HepG2 (cell line): ENCODE data around the gene SNX13. TPM values are rescaled to one million over a fixed set of nuclear protein-coding genes. Genes with fewer than 3 reads are reported as not detected.

ENCODE experiments used
- AHDC1 ChIP-seq: sonication (generic); formaldehyde crosslinking; IDR thresholded peaks from 2 replicates; pipeline ENCODE4 v1.5.1; 2020; ENCODE audit warnings: mild to moderate bottlenecking, missing genetic modification reagents, borderline replicate concordance
- CREB1 ChIP-seq, 2 experiments: fragments of 450-650 bp in 1 of 2; IDR thresholded peaks; 2 replicates each; pipeline ENCODE4 v1.6.1; 2016 to 2017; ENCODE audit warnings: control low read depth in 1 of 2, mild to moderate bottlenecking in 1 of 2, missing compliant biosample characterization in 1 of 2, missing genetic modification characterization in 1 of 2
- FOSL2 ChIP-seq: sonication (generic); formaldehyde crosslinking; IDR thresholded peaks from 2 replicates; pipeline ENCODE4 v1.4.0; 2020; ENCODE audit warnings: missing genetic modification reagents
- FOXA3 ChIP-seq: IDR thresholded peaks from 2 replicates; pipeline ENCODE4 v1.6.1; 2016; ENCODE audit warnings: missing genetic modification reagents, missing compliant biosample characterization
- MED1 ChIP-seq: sonication (generic); formaldehyde crosslinking; IDR thresholded peaks from 2 replicates; pipeline ENCODE4 v1.4.0; 2020; ENCODE audit warnings: missing genetic modification reagents
- PAF1 ChIP-seq: IDR thresholded peaks from 2 replicates; pipeline ENCODE4 v1.6.1; 2016; ENCODE audit warnings: missing genetic modification reagents, missing compliant biosample characterization
- PHB2 ChIP-seq: fragments of 450-650 bp; IDR thresholded peaks from 2 replicates; pipeline ENCODE4 v1.6.1; 2018; ENCODE audit not compliant: partially characterized antibody
- RBAK ChIP-seq: sonication (generic); formaldehyde crosslinking; IDR thresholded peaks from 2 replicates; pipeline ENCODE4 v1.5.1; 2020; ENCODE audit warnings: mild to moderate bottlenecking, missing genetic modification reagents
- SMARCE1 ChIP-seq: fragments of 450-650 bp; IDR thresholded peaks from 2 replicates; pipeline ENCODE4 v1.6.1; 2017; ENCODE audit warnings: borderline replicate concordance
- THYN1 ChIP-seq: sonication (generic); formaldehyde crosslinking; IDR thresholded peaks from 2 replicates; pipeline ENCODE4 v1.8.1; 2023; ENCODE audit warnings: low read depth, mild to moderate bottlenecking, moderate library complexity, missing genetic modification reagents, borderline replicate concordance
- polyA plus RNA-seq, 8 experiments: library from polyadenylated mRNA; depleted of rRNA in 3 of 8; stranded (reverse) in 7 of 8; unstranded in 1 of 8; fragments of >200 nt; fragmentation: Illumina TruSeq in 4 of 8; extraction: Trizol in 4 of 8; gene quantifications; 2 replicates each; pipeline versions ENCODE4 v1.2.1 to v1.2.3, GENCODE V29; 2011 to 2016; ENCODE audit warnings: low read depth in 4 of 8, missing spikeins in 1 of 8, mixed read lengths in 1 of 8; ENCODE audit not compliant: insufficient read depth in 1 of 8
- total RNA-seq, 5 experiments: library from RNA; depleted of rRNA; stranded (reverse); fragments of >200 nt; fragmentation: Illumina TruSeq; extraction: Trizol; gene quantifications; 2 replicates each; pipeline ENCODE4 v1.2.3, GENCODE V29; 2016; ENCODE audit warnings: low read depth in 1 of 5

Gene SNX13
- total and polyA plus RNA-seq, 2 of the 13 experiments (the other 11 are each of a cell fraction or from before 2014, with no cell fraction given) = 14.3 to 32.3 TPM

DNA sequence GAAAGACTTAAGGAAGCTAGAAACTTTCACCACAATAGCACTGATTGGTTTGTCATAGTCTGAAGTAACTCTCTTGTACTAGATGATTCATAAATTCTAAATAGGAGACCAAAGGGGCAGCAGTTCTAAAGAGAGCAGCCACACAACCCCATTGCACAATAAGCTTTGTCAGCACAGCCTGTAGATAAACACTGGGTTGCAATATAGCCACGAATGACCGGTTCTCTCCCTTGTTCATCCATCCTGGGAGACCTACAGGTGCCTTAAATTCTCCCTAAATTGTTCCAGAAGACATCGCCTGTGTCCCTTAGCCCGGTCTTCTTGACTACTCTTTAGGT lies 167.0 kb downstream of the SNX13 start (continued):
- TF ChIP-seq MED1 (CRISPR knock-in tag) (0 out of 2 replicates have a peak, but pooled peaks have one; percentile 2), SMARCE1 (no peak), RBAK (CRISPR knock-in tag) (no peak), AHDC1 (CRISPR knock-in tag) (0 out of 2 replicates have a peak, but pooled peaks have one; percentile 18), CREB1 (IDR thresholded peaks at IDR 0.05) (no peak), CREB1 (CRISPR knock-in tag; IDR thresholded peaks at IDR 0.05) (0 out of 2 replicates have a peak, but pooled peaks have one; percentile 22), PHB2 (no peak), THYN1 (CRISPR knock-in tag) (no peak), FOSL2 (peak; percentile 89), FOXA3 (peak; percentile 66), PAF1 (CRISPR knock-in tag) (no peak)
